ENCODE measurements around the gene CASP5.

Gene CASP5

GRCh38 chr11:104965735-104966134 is 57.2 kb downstream of the CASP5 start:
- no peak for DNase-seq

- no peak for DNase-seq
Measured at GRCh38 chr11:104964247-104964646, 58.7 kb downstream of the CASP5 start.

GRCh38 chr11:104962852-104963251 is 60.1 kb downstream of the CASP5 start:
- DNase-seq = no peak

- DNase-seq = no peak
Measured at GRCh38 chr11:104957280-104957679, 65.7 kb downstream of the CASP5 start.

- DNase-seq = no peak
Measured at GRCh38 chr11:104956528-104956927, 66.4 kb downstream of the CASP5 start.

GRCh38 chr11:104946907-104947306 is 76.1 kb downstream of the CASP5 start:
- peak; percentile 46 to 79 for DNase-seq

All from inflammatory macrophage (primary cell).